Panc1 (cell line): ENCODE data around the gene GAMT.

Experiments used
- POLR2AphosphoS5 ChIP-seq: IDR thresholded peaks from 2 replicates; pipeline ENCODE4 v1.6.1; 2012; ENCODE audit warnings: mild to moderate bottlenecking, low read depth, low read length, moderate library complexity
- SIN3A ChIP-seq: IDR thresholded peaks from 2 replicates; pipeline ENCODE4 v1.6.1; 2012; ENCODE audit warnings: low read depth, mild to moderate bottlenecking, low read length, moderate library complexity, borderline replicate concordance; ENCODE audit not compliant: insufficient read depth
- TF ChIP-seq, protein P1 (sequence below): fragments of 450-650 bp; IDR thresholded peaks from 2 replicates; pipeline ENCODE4 v1.5.1; 2017; ENCODE audit warnings: mild to moderate bottlenecking

- TF ChIP-seq, protein P1, sequence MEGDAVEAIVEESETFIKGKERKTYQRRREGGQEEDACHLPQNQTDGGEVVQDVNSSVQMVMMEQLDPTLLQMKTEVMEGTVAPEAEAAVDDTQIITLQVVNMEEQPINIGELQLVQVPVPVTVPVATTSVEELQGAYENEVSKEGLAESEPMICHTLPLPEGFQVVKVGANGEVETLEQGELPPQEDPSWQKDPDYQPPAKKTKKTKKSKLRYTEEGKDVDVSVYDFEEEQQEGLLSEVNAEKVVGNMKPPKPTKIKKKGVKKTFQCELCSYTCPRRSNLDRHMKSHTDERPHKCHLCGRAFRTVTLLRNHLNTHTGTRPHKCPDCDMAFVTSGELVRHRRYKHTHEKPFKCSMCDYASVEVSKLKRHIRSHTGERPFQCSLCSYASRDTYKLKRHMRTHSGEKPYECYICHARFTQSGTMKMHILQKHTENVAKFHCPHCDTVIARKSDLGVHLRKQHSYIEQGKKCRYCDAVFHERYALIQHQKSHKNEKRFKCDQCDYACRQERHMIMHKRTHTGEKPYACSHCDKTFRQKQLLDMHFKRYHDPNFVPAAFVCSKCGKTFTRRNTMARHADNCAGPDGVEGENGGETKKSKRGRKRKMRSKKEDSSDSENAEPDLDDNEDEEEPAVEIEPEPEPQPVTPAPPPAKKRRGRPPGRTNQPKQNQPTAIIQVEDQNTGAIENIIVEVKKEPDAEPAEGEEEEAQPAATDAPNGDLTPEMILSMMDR, result no peak
- TF ChIP-seq SIN3A, result no peak
- no peak for TF ChIP-seq POLR2AphosphoS5
Measured at GRCh38 chr19:1376415-1376805, 24.9 kb downstream of the GAMT start.
